NB4 (cell line): ENCODE measurements around the gene ZBED4.

Experiments used
- DNase-seq: peaks from one replicate; pipeline ENCODE4 v3.0.0; 2010; ENCODE audit warnings: low read depth
- H3K4me3 ChIP-seq: one replicate; pipeline ENCODE4 v1.5.1; 2011; ENCODE audit warnings: mild to moderate bottlenecking, low read depth, low read length, moderate library complexity
- MYC ChIP-seq: IDR thresholded peaks from 2 replicates; pipeline ENCODE4 v1.6.1; 2011; ENCODE audit warnings: low read depth, low read length
- POLR2A ChIP-seq: IDR thresholded peaks from 2 replicates; pipeline ENCODE4 v1.6.1; 2011; ENCODE audit warnings: mild to moderate bottlenecking; ENCODE audit not compliant: insufficient read length; ENCODE audit errors: extremely low read depth
- TF ChIP-seq, protein P1 (sequence below): IDR thresholded peaks from one replicate; pipeline ENCODE4 v1.5.1; 2012; ENCODE audit warnings: low read depth, low read length
- TF ChIP-seq, protein P2 (sequence below): IDR thresholded peaks from 2 replicates; pipeline ENCODE4 v1.6.1; 2011; ENCODE audit warnings: low read depth, low read length

ZBED4 gene

DNA sequence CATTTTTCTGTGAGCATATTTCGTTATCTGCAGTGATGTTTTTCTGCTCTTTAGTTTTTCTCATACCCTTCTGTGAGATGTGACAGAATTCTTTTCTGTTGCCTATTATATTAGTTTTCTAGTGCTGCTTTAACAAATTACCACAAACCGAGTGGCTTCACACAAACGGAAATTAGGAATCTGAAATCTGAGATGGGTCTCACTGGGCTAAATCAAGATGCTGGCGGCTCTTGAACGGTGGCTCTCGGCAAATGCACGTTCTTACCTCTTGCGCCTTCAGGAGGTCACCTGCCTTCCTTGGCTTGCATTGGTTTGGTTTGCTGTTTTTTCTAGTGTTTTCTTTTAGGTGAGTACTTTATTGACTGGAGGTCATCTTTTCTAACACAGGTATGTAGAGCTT is 13.0 kb downstream of the ZBED4 start:
- TF ChIP-seq, protein P1, sequence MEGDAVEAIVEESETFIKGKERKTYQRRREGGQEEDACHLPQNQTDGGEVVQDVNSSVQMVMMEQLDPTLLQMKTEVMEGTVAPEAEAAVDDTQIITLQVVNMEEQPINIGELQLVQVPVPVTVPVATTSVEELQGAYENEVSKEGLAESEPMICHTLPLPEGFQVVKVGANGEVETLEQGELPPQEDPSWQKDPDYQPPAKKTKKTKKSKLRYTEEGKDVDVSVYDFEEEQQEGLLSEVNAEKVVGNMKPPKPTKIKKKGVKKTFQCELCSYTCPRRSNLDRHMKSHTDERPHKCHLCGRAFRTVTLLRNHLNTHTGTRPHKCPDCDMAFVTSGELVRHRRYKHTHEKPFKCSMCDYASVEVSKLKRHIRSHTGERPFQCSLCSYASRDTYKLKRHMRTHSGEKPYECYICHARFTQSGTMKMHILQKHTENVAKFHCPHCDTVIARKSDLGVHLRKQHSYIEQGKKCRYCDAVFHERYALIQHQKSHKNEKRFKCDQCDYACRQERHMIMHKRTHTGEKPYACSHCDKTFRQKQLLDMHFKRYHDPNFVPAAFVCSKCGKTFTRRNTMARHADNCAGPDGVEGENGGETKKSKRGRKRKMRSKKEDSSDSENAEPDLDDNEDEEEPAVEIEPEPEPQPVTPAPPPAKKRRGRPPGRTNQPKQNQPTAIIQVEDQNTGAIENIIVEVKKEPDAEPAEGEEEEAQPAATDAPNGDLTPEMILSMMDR, result no peak
- no peak for TF ChIP-seq POLR2A
- TF ChIP-seq MYC, result no peak
- TF ChIP-seq, protein P2, sequence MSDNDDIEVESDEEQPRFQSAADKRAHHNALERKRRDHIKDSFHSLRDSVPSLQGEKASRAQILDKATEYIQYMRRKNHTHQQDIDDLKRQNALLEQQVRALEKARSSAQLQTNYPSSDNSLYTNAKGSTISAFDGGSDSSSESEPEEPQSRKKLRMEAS, result no peak
- H3K4me3 ChIP-seq, result peak overlapping the region; percentile 66
- DNase-seq, result peak; percentile 75

DNA sequence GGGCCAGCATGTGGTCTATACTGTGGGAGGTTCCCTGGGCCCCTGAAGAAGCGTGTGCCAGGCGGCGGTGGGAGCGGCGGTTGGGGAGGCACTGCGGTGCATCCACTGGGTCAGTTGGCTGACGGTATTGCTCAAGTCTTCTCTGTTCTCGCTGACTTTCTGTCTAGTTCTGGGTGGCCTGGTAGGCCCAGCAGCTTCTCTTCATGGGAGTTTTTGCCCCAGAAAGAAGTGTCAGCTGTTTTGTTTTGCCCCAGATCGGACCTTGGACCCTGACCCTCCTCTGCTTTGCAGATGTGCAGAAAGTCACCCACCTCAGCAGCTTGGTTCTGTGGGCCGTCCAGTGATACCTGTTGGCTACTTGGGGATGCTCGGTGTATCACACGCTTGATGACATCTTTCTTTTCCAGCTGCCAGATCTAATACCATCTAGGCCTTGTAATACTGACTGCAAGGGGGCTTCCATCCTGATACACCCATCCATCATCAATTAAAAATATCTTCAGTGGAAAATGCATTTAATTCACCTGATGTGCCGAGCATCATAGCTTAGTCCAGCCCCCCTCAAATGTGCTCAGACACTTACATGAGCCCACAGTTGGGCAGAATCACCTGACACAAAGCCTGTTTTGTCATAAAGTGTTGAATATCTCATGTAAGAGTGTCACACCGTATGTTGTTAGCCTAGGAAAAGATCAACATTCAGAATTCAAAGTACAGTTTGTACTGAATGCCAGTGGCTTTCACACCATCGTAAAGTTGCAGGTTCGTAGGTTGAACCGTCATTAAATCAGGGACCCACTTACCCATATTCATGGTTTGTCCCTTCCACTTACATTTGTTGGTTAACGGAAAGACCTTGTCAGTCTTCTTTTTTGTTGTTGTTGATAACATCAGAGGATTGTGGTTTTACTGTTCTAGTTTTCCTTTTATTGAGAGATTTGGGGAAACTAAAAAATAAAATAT is 13.9 kb downstream of the ZBED4 start:
- TF ChIP-seq, protein P1, result no peak
- TF ChIP-seq MYC, result peak; percentile 34; the same call in 1 of the 2 replicates
- H3K4me3 ChIP-seq, result peak overlapping the region; percentile 66
- DNase-seq, result peak; percentile 96

DNA sequence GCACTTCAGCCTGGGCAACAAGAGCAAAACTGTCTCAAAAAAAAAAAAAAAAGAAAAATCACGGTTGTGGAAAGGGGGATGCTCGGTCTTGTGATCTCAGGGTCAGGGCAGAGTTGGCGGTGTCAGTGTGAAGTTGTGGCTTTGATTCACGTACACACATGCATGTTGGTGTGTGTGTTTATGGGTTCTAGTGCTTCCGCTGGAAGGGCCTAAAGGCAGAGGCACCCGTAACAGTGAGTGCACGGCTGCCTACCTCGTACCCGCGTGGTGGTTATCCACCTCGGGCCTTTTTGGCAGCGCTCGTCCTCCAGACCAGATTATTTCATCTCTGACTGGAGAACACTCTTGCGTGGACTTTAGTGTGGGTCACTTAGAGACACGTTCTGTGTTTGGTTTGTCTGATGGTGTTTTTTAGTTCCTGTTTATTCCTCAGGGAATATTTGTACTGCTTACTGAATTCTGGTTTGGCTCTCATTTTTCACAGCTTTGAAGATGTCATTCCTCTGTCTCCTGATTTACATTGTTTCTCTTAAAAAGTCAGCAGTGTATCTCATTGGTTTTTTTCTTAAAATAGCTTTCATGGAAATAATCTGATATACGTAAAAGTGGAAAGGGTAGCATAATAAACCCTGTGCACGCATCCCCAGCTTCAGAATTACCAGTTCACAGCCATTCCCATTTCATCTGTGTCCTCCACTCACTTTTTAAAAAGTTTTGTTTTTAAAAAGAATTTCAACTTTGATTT is 15.6 kb downstream of the ZBED4 start:
- TF ChIP-seq POLR2A (no peak), MYC (no peak)
- TF ChIP-seq, protein P2, result no peak
- TF ChIP-seq, protein P1, result no peak
- H3K4me3 ChIP-seq, result no peak overlapping the region
- DNase-seq, result no peak

DNA sequence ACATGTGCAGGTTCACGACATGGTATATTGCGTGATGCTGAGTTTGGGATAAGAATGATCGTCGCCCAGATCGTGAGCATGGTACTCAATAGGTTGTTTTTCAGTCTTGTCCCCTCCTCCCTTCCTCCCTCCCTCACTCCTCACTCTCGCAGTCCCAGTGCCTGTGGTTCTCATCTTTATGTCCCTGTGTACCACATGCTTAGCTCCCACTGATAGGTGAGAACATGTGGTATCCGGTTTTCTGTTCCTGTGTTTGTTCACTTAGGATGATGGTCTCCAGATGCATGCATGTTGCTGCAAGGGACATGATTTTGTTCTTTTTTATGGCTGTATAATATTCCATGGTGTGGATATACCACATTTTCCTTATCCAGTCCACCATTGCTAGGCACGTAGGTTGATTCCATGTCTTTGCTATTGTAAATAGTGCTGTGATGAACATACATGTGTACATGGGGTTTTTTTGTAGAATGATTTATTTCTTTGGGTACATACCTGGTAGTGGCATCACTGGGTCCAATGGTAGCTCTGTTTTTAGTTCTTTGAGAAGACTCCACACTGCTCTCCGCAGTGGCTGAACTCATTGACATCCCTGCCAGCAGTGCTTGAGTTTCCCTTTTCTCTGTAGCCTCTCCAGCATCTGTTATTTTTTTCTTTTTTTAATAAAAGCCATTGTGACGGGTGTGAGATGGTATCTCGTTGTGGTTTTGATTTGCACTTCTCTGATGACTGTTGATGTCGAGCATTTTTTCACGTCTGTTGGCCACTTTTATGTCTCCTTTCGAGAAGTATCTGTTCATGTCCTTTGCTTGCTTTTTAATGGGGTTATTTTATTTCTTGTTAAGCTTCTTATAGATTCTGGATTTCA is 16.4 kb downstream of the ZBED4 start:
- TF ChIP-seq, protein P1, result no peak
- TF ChIP-seq POLR2A (no peak), MYC (no peak)
- TF ChIP-seq, protein P2, result no peak
- H3K4me3 ChIP-seq, result no peak overlapping the region
- no peak for DNase-seq

DNA sequence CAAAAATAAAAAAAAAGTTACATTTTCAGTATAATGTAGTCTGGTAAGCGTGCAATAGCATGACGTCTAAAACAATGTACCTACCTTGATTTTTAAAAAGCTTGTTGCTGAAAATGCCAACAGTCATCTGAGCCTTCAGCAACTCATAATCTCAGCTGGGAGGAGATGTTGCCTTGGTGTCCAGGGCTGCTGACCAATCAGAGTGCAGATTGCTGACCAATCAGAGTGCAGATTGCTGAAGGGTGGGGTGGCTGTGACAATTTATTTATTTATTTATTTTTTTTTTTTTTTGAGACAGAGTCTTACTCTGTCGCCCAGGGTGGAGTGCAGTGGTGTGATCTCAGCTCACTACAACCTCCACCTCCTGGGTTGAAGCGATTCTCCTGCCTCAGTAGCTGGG is 17.8 kb downstream of the ZBED4 start:
- no peak overlapping the region for H3K4me3 ChIP-seq
- TF ChIP-seq, protein P1, result no peak
- no peak for TF ChIP-seq POLR2A
- TF ChIP-seq, protein P2, result no peak
- TF ChIP-seq MYC, result no peak
- DNase-seq, result no peak
